ENCODE results near the gene CCDC33.

DNA sequence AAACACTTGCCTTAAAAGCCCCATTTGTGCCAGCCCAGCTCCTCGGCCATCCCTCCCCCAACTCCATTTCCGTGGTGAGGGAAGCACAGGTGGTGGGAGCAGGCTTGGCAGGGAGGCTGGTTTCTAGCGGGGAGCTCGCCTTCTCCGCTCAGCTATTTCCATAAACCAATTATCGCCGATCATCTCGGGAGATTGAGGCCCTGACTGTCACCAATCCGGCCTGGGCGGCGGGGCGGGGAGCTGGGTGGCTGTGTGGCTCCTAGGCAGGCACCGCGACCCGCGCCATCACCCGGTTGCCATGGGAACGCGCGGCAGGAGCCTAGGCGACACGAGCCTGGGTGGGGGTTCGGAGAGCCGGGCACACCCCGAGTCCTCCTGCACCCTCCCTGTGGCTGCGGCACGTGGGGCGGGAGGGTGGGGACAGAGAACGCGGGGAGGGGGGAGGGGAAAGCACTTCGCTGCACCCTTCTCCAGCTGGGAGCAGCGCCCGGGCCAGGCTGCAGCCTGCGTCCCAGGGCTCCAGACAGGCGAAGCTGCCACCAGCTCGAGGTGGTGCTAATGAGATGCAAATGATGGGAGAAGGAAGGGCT lies 9.3 kb downstream of the CCDC33 start:
- TF ChIP-seq, protein P1, sequence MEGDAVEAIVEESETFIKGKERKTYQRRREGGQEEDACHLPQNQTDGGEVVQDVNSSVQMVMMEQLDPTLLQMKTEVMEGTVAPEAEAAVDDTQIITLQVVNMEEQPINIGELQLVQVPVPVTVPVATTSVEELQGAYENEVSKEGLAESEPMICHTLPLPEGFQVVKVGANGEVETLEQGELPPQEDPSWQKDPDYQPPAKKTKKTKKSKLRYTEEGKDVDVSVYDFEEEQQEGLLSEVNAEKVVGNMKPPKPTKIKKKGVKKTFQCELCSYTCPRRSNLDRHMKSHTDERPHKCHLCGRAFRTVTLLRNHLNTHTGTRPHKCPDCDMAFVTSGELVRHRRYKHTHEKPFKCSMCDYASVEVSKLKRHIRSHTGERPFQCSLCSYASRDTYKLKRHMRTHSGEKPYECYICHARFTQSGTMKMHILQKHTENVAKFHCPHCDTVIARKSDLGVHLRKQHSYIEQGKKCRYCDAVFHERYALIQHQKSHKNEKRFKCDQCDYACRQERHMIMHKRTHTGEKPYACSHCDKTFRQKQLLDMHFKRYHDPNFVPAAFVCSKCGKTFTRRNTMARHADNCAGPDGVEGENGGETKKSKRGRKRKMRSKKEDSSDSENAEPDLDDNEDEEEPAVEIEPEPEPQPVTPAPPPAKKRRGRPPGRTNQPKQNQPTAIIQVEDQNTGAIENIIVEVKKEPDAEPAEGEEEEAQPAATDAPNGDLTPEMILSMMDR (IDR thresholded peaks at IDR 0.05; ENCODE audit: insufficient read depth, low read length, poor library complexity, severe bottlenecking) = no peak
- TF ChIP-seq EZH2phosphoT487 (conservative IDR thresholded peaks at IDR 0.05; ENCODE audit: low read length) = no peak

Data from SU-DHL-6 (cell line).